Bronchial epithelial cell (primary cell): ENCODE results near the gene B3GALNT1. TPM values are rescaled to one million over a fixed set of nuclear protein-coding genes. Genes with fewer than 3 reads are reported as not detected.

Experiments
- DNase-seq: peaks from one replicate; pipeline ENCODE4 v3.0.0-alpha.2; 2010; ENCODE audit warnings: low read depth
- FAIRE-seq: peaks from 2 replicates; lab custom pipeline; 2011; peaks lifted over from hg19 to GRCh38; lab: Jason Lieb, UNC
- H3K27me3 ChIP-seq: 2 replicates; pipeline ENCODE4 v1.5.1; 2011; ENCODE audit warnings: low read length; ENCODE audit not compliant: control insufficient read depth, insufficient read depth
- H3K36me3 ChIP-seq: 2 replicates; pipeline ENCODE4 v1.5.1; 2011; ENCODE audit warnings: low read length; ENCODE audit not compliant: control insufficient read depth, insufficient read depth
- H3K4me3 ChIP-seq: 2 replicates; pipeline ENCODE4 v1.5.1; 2011; ENCODE audit warnings: mild to moderate bottlenecking, low read depth, low read length, control low read depth
- total RNA-seq: library from RNA; depleted of rRNA; stranded (reverse); fragments of >200 nt; gene quantifications from 2 replicates; pipeline ENCODE4 v1.2.1, GENCODE V29; 2014
- TF ChIP-seq, protein P1 (sequence below): IDR thresholded peaks from 2 replicates; pipeline ENCODE4 v1.5.1; 2011; ENCODE audit warnings: mild to moderate bottlenecking, moderate library complexity, low read length, control low read depth, inconsistent platforms; ENCODE audit not compliant: insufficient read depth, severe bottlenecking

Gene B3GALNT1
- total RNA-seq, 1 donor from 2014 or later: 7.4 TPM

DNA sequence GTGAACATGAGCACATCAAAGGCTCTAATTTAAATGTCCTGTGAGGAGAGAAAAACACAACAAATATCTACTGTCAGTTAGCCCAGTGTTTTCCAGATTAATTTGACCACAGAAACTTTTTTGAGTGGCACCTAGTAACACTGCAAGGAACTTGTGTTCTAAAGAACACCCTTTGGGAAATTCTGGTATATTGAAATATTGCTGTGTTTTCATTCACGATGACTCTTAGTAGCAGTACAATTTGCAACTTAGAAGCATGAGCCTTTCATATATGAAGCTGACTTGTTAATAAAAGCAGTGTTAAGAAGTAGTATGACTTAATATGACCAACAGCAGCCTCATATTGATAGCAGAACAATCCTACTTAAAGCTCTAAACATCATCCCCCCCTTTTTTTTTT lies 32.0 kb downstream of the B3GALNT1 start:
- no peaks in the 10 kb centered on the region for H3K36me3 ChIP-seq
- DNase-seq (no peak), FAIRE-seq (no peak)
- no peak overlapping the region for H3K4me3 ChIP-seq
- no peaks in the 10 kb centered on the region for H3K27me3 ChIP-seq
- TF ChIP-seq, protein P1, sequence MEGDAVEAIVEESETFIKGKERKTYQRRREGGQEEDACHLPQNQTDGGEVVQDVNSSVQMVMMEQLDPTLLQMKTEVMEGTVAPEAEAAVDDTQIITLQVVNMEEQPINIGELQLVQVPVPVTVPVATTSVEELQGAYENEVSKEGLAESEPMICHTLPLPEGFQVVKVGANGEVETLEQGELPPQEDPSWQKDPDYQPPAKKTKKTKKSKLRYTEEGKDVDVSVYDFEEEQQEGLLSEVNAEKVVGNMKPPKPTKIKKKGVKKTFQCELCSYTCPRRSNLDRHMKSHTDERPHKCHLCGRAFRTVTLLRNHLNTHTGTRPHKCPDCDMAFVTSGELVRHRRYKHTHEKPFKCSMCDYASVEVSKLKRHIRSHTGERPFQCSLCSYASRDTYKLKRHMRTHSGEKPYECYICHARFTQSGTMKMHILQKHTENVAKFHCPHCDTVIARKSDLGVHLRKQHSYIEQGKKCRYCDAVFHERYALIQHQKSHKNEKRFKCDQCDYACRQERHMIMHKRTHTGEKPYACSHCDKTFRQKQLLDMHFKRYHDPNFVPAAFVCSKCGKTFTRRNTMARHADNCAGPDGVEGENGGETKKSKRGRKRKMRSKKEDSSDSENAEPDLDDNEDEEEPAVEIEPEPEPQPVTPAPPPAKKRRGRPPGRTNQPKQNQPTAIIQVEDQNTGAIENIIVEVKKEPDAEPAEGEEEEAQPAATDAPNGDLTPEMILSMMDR: no peak

DNA sequence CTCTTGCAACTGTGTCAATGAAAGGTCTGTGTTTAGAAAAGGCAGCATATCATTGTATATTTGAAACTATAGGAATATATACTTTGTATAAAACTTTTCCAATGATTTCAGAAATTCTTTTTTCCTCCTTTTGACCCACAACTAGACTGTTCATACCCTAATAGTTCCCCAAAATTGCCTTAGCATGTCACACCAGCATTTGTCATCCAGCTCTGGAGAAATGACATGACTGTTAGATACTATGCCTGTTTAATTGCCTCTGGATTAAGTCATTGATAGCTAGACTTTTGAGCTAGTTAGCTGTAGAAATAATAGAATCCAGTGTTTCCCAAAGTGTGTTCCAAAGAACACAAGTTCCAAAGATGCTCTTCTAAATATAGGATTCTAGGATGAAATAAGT lies 32.4 kb downstream of the B3GALNT1 start:
- TF ChIP-seq, protein P1: no peak
- H3K27me3 ChIP-seq: no peaks in the 10 kb centered on the region
- DNase-seq (no peak), FAIRE-seq (no peak)
- no peaks in the 10 kb centered on the region for H3K36me3 ChIP-seq
- no peak overlapping the region for H3K4me3 ChIP-seq

DNA sequence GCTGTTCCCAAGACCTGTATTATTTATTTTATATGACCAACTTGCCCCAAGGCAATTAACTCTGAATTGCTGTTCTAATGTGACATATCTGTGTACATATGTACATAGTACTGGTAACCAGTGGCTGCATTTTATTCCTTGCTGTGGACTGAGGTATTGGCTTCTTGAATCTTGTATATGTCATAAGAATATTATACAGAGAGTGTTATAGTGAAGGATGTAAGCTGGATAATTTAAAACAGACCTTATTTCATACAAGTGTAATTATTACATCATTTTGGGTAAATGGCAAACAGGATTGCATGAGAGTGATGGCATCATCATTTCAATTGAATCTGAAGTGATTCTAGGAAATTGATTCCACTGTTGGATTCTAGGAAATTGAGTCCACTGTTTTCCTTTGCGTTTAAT lies 32.9 kb downstream of the B3GALNT1 start:
- FAIRE-seq (no peak), DNase-seq (peak; percentile 40)
- Histone ChIP-seq H3K36me3 (no peaks in the 10 kb centered on the region), H3K27me3 (no peaks in the 10 kb centered on the region), H3K4me3 (no peak overlapping the region)
- TF ChIP-seq, protein P1: no peak

DNA sequence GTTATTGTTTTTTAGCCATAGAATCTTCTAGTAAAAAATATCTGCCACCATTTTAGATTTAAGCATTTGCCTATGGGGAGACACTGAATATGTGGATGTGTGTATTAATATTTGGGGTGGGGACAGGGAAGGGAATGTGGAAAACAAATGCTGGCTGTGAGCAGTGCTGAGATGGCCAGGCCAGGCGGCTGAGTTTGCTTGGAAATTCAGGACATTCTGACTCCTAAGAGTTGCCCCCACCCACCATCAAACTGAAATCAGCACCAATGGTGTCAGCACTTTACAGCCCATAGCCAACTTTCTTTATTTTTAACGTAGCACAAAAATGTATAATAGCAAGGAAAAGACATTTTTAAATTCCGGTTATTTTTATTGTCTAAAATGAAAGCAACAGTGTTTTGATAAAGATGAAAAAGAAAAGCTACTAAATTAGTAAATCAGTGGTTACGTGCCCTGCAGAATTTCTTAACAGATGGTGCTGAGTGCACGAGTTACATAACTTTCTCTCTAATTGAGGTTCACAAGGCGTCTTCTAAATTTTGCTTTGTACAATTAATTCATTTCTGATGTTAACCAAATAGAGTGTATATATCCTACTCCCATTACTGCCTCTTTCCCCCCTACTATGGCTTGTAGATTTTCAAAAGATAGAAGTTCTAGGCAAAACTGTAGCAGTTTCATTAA lies 34.0 kb downstream of the B3GALNT1 start:
- TF ChIP-seq, protein P1: no peak
- Histone ChIP-seq H3K36me3 (no peaks in the 10 kb centered on the region), H3K4me3 (no peak overlapping the region), H3K27me3 (no peaks in the 10 kb centered on the region)
- DNase-seq (no peak), FAIRE-seq (no peak)

DNA sequence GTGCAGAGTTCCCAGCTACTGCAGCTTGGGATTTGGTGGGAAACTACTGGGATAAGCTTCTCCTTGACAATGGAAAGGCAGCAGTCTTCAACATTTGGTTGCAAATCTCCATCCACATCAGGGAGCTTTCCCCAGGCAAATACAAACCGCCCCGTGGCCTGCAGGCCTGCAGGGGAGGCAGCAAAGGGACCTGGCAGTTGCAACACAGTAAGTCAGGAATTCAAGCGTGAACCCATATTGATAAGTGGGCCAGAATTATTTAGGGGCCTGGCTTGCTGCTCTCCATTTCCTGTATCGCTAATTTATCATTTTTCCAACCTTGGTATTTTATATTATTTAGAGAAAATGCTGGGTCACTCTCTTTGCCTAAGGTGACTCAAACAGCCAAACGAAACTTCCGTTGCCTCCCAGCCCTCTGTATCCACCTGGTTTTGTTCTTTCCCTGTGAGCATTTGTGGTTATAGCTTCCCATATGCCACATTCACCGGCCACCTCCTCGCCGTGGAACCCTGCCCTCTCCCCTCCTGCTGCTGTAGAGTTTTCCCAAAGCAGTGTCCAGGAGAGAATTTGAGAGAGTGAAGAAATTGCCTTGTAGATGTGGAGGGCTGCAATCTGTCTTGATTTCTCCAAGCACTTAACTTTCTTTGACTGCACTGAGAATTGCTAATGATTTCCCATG lies 34.8 kb downstream of the B3GALNT1 start:
- no peaks in the 10 kb centered on the region for H3K27me3 ChIP-seq
- DNase-seq (peak; percentile 32), FAIRE-seq (no peak)
- H3K36me3 ChIP-seq: no peaks in the 10 kb centered on the region
- no peak overlapping the region for H3K4me3 ChIP-seq
- TF ChIP-seq, protein P1: no peak
